Activated T-helper 2 cell treated with anti-CD3 and anti-CD28 coated beads, Interferon-gamma antibody, Interleukin-2, Interleukin-4, amounts not matched to agents 10 μg/mL and 5 μg/mL and 100 μg/mL, durations not matched to agents 14 hours and 24 hours and 36 hours (primary cell): ENCODE data around the gene COL18A1. TPM values are rescaled to one million over a fixed set of nuclear protein-coding genes. Genes with fewer than 3 reads are reported as not detected.
"Not testable (repeated sequence)": the region's sequence is repeated elsewhere in the genome, so short reads cannot be mapped to it uniquely, and the experiment has no call there.

Experiments
- DNase-seq: peaks from one replicate; pipeline ENCODE4 v3.0.0; 2021; ENCODE audit warnings: low spot score
- H3K27ac Mint-ChIP-seq: one replicate; pipeline ENCODE4 v1.8.0; 2021; ENCODE audit warnings: mixed read lengths
- H3K27me3 Mint-ChIP-seq: one replicate; pipeline ENCODE4 v1.8.0; 2021; ENCODE audit warnings: low read depth, mixed read lengths
- H3K36me3 Mint-ChIP-seq: one replicate; pipeline ENCODE4 v1.8.0; 2021; ENCODE audit warnings: low read depth, mixed read lengths
- H3K4me1 Mint-ChIP-seq: one replicate; pipeline ENCODE4 v1.8.0; 2021; ENCODE audit warnings: low read depth, mixed read lengths
- H3K4me3 Mint-ChIP-seq: one replicate; pipeline ENCODE4 v1.8.0; 2021; ENCODE audit warnings: low read depth, mild to moderate bottlenecking, moderate library complexity, mixed read lengths
- H3K9me3 Mint-ChIP-seq: one replicate; pipeline ENCODE4 v1.8.0; 2021; ENCODE audit warnings: mixed read lengths
- intact Hi-C: fragments of 100-400 bp; cut with micrococcal nuclease; formaldehyde crosslinking; loops from one replicate; pipeline ENCODE4 v1.15.1; 2023
- total RNA-seq: library from RNA; stranded (reverse); gene quantifications from 2 replicates; pipeline ENCODE4 v1.2.3, GENCODE V29; 2022

The COL18A1 gene
- total RNA-seq, 1 donor from 2014 or later = 3.4 TPM

- H3K27ac Mint-ChIP-seq, H3K36me3 Mint-ChIP-seq, intact Hi-C loops, H3K4me3 Mint-ChIP-seq, H3K27me3 Mint-ChIP-seq, H3K4me1 Mint-ChIP-seq, DNase-seq, H3K9me3 Mint-ChIP-seq: not testable (repeated sequence)
Measured at GRCh38 chr21:45363272-45363671, 41.7 kb upstream of the COL18A1 start.

GRCh38 chr21:45363921-45364467 is 41.0 kb upstream of the COL18A1 start:
- Mint-ChIP-seq H3K27me3 (peaks cover 4% of the 10 kb centered on the region), H3K9me3 (no peaks in the 10 kb centered on the region), H3K27ac (peak overlapping the region; percentile 5), H3K36me3 (no peaks in the 10 kb centered on the region), H3K4me3 (no peak overlapping the region), H3K4me1 (peaks cover 6% of the 10 kb centered on the region)
- peak; percentile 20 for DNase-seq
- intact Hi-C loops = no loop called here

- DNase-seq = no peak
- intact Hi-C loops = no loop called here
- Mint-ChIP-seq H3K27me3 (peaks cover 4% of the 10 kb centered on the region), H3K9me3 (no peaks in the 10 kb centered on the region), H3K4me3 (no peak overlapping the region), H3K4me1 (peaks cover 8% of the 10 kb centered on the region), H3K27ac (no peak overlapping the region), H3K36me3 (no peaks in the 10 kb centered on the region)
Measured at GRCh38 chr21:45364468-45365185, 40.3 kb upstream of the COL18A1 start.

- Mint-ChIP-seq H3K9me3 (no peaks in the 10 kb centered on the region), H3K4me1 (peaks cover 11% of the 10 kb centered on the region), H3K36me3 (no peaks in the 10 kb centered on the region), H3K27me3 (peaks cover 4% of the 10 kb centered on the region), H3K4me3 (no peak overlapping the region), H3K27ac (no peak overlapping the region)
- no peak for DNase-seq
- intact Hi-C loops = no loop called here
Measured at GRCh38 chr21:45365186-45365607, 39.8 kb upstream of the COL18A1 start.

GRCh38 chr21:45365608-45366241 is 39.2 kb upstream of the COL18A1 start:
- no peak for DNase-seq
- intact Hi-C loops = no loop called here
- Mint-ChIP-seq H3K27me3 (peaks cover 4% of the 10 kb centered on the region), H3K27ac (no peak overlapping the region), H3K4me3 (no peak overlapping the region), H3K9me3 (no peaks in the 10 kb centered on the region), H3K4me1 (peaks cover 16% of the 10 kb centered on the region), H3K36me3 (no peaks in the 10 kb centered on the region)

GRCh38 chr21:45366476-45366875 is 38.5 kb upstream of the COL18A1 start:
- Mint-ChIP-seq H3K4me3 (no peak overlapping the region), H3K9me3 (no peaks in the 10 kb centered on the region)

GRCh38 chr21:45366931-45367401 is 38.0 kb upstream of the COL18A1 start:
- Mint-ChIP-seq H3K4me1 (peaks cover 16% of the 10 kb centered on the region), H3K4me3 (no peak overlapping the region), H3K36me3 (no peaks in the 10 kb centered on the region), H3K9me3 (no peaks in the 10 kb centered on the region), H3K27ac (no peak overlapping the region), H3K27me3 (peaks cover 9% of the 10 kb centered on the region)
- intact Hi-C loops = no loop called here
- DNase-seq = no peak

More at GRCh38 chr21:45366476-45366875, 38.5 kb upstream of the COL18A1 start:
- Mint-ChIP-seq H3K4me1 (peaks cover 16% of the 10 kb centered on the region), H3K36me3 (no peaks in the 10 kb centered on the region), H3K27me3 (peaks cover 7% of the 10 kb centered on the region), H3K27ac (no peak overlapping the region)
- no peak for DNase-seq
- intact Hi-C loops = no loop called here

GRCh38 chr21:45367402-45368351 is 37.3 kb upstream of the COL18A1 start:
- Mint-ChIP-seq H3K27ac (no peak overlapping the region), H3K4me3 (no peak overlapping the region), H3K9me3 (no peaks in the 10 kb centered on the region), H3K4me1 (peaks cover 16% of the 10 kb centered on the region), H3K27me3 (peaks cover 10% of the 10 kb centered on the region), H3K36me3 (no peaks in the 10 kb centered on the region)
- DNase-seq = no peak
- intact Hi-C loops = no loop called here

GRCh38 chr21:45369018-45369417 is 35.9 kb upstream of the COL18A1 start:
- H3K27me3 Mint-ChIP-seq, H3K36me3 Mint-ChIP-seq: not testable (repeated sequence)

GRCh38 chr21:45370575-45370974 is 34.4 kb upstream of the COL18A1 start:
- Mint-ChIP-seq H3K9me3 (no peaks in the 10 kb centered on the region), H3K36me3 (no peaks in the 10 kb centered on the region), H3K4me1 (peaks cover 9% of the 10 kb centered on the region), H3K4me3 (no peak overlapping the region), H3K27me3 (peaks cover 6% of the 10 kb centered on the region), H3K27ac (no peak overlapping the region)
- intact Hi-C loops = loop anchor here (10.0 kb wide), 1 partner anchor 56 kb away; no protein-coding TSS in a partner anchor
- DNase-seq = no peak

More at GRCh38 chr21:45369018-45369417, 35.9 kb upstream of the COL18A1 start:
- intact Hi-C loops, H3K4me3 Mint-ChIP-seq, H3K9me3 Mint-ChIP-seq, H3K27ac Mint-ChIP-seq, DNase-seq: not testable (repeated sequence)
- peaks cover 13% of the 10 kb centered on the region for H3K4me1 Mint-ChIP-seq

GRCh38 chr21:45371081-45371480 is 33.9 kb upstream of the COL18A1 start:
- Mint-ChIP-seq H3K27me3 (peaks cover 6% of the 10 kb centered on the region), H3K27ac (no peak overlapping the region), H3K36me3 (no peaks in the 10 kb centered on the region), H3K4me3 (no peak overlapping the region), H3K4me1 (peaks cover 9% of the 10 kb centered on the region), H3K9me3 (no peaks in the 10 kb centered on the region)
- intact Hi-C loops = loop anchor here (10.0 kb wide), 1 partner anchor 56 kb away; no protein-coding TSS in a partner anchor
- no peak for DNase-seq

GRCh38 chr21:45371655-45372054 is 33.3 kb upstream of the COL18A1 start:
- intact Hi-C loops = loop anchor here (10.0 kb wide), 1 partner anchor 57 kb away; no protein-coding TSS in a partner anchor
- H3K27ac Mint-ChIP-seq = no peak overlapping the region
- no peak overlapping the region for H3K4me3 Mint-ChIP-seq
- H3K36me3 Mint-ChIP-seq = no peaks in the 10 kb centered on the region
- no peaks in the 10 kb centered on the region for H3K9me3 Mint-ChIP-seq
- peaks cover 6% of the 10 kb centered on the region for H3K27me3 Mint-ChIP-seq
- no peak for DNase-seq
- peaks cover 9% of the 10 kb centered on the region for H3K4me1 Mint-ChIP-seq
